Aorta (tissue), 5 donors: ENCODE measurements around the gene FMO3. TPM values are rescaled to one million over a fixed set of nuclear protein-coding genes. Genes with fewer than 3 reads are reported as not detected.

Experiments used
- ATAC-seq: fragments of 200-7000 bp; cut with Tn5 transposase; one replicate; pipeline ENCODE4 v1.9.1; 2022; ENCODE audit warnings: moderate library complexity; ENCODE audit not compliant: low FRiP score
- DNase-seq, 2 donors: peaks; one replicate each; pipeline ENCODE4 v3.0.0-alpha.2; 2020
- H3K27ac ChIP-seq, 2 donors: one replicate each; pipeline ENCODE4 v1.5.1; 2013; ENCODE audit warnings: low read length in 2 of 2, mild to moderate bottlenecking in 2 of 2, moderate library complexity in 2 of 2, control low read depth in 1 of 2, inconsistent platforms in 1 of 2, low read depth in 1 of 2
- H3K27me3 ChIP-seq, 2 donors: one replicate each; pipeline ENCODE4 v1.6.1; 2013; ENCODE audit warnings: control low read depth in 1 of 2, low read length in 1 of 2, mild to moderate bottlenecking in 1 of 2, moderate library complexity in 1 of 2; ENCODE audit not compliant: insufficient read depth in 2 of 2, control insufficient read depth in 1 of 2
- H3K36me3 ChIP-seq, 2 donors: one replicate each; pipeline ENCODE4 v1.6.1; 2013; ENCODE audit warnings: control low read depth in 1 of 2, low read length in 1 of 2, mild to moderate bottlenecking in 1 of 2; ENCODE audit not compliant: insufficient read depth in 2 of 2, control insufficient read depth in 1 of 2
- H3K4me1 ChIP-seq, 2 donors: one replicate each; pipeline ENCODE4 v1.6.1; 2013; ENCODE audit warnings: low read length in 2 of 2, control low read depth in 1 of 2, mild to moderate bottlenecking in 1 of 2, moderate library complexity in 1 of 2; ENCODE audit not compliant: insufficient read depth in 2 of 2, control insufficient read depth in 1 of 2
- H3K4me3 ChIP-seq, 2 donors: one replicate each; pipeline ENCODE4 v1.5.1; 2013; ENCODE audit warnings: low read length in 2 of 2, control low read depth in 1 of 2, mild to moderate bottlenecking in 1 of 2
- H3K9me3 ChIP-seq: one replicate; pipeline ENCODE4 v1.6.1; 2013; ENCODE audit warnings: mild to moderate bottlenecking, low read length; ENCODE audit not compliant: control insufficient read depth
- WGBS, 2 donors: extraction: QIAGEN DNeasy Blood & Tissue Kit; methylation state at CpG; one replicate each; pipeline ENCODE4 v1.1.7; 2013; 5-methylcytosine and 5-hydroxymethylcytosine counted together
- intact Hi-C, 2 donors: fragments of 100-400 bp; cut with DNase I; formaldehyde crosslinking; loops; one replicate each; pipeline versions ENCODE4 v1.14.2 to v1.15.0; 2022
- polyA plus RNA-seq, 2 donors: library from polyadenylated mRNA; stranded (reverse); fragments of 200-250 nt; gene quantifications; one replicate each; pipeline ENCODE4 v1.2.3, GENCODE V29; 2013
- total RNA-seq, 2 donors: library from RNA; stranded (reverse); fragmentation: NEBNext Ultra II Directional; extraction: Animal tissue kit (Norgen Biotek cat#: 25700); gene quantifications; one replicate each; pipeline ENCODE4 v1.2.1, GENCODE V29; 2021
- donor health status: healthy with polysubstance abuse.
- donor health status: Bipolar disorder and iron deficiency.
- donor health status: DM: no; HTN: no; CAD: no.
- donor health status: DM: no; HTN: no; CAD: no.
- donor health status: DM: yes; HTN: yes; CAD: no.

FMO3 gene
- total and polyA plus RNA-seq, 4 donors: 2.8 to 13.5 (median 6.4) TPM

- WGBS, 2 donors: 46 to 51% methylated on average over 5 of the region's 5 CpGs
- no peak for ATAC-seq
- peaks cover 0 to 1% of the 10 kb centered on the region in 2 donors for H3K36me3 ChIP-seq
- intact Hi-C loops: loop anchor here (2.0 to 5.0 kb wide), 3 partner anchors 47 to 77 kb away; partner anchors contain the start of gene FMO2 (in 1 of the 2)
- H3K4me1 ChIP-seq: peaks cover 3% of the 10 kb centered on the region in 2 donors
- H3K9me3 ChIP-seq: no peaks in the 10 kb centered on the region
- H3K4me3 ChIP-seq: no peak overlapping the region
- DNase-seq: peak in 1 of 2 donors; percentile 42
- H3K27ac ChIP-seq: peak overlapping the region; percentile 63 to 71
- no peaks in the 10 kb centered on the region for H3K27me3 ChIP-seq
Observed at GRCh38 chr1:171140401-171140800, 49.7 kb downstream of the FMO3 start.

- peaks cover 0 to 1% of the 10 kb centered on the region in 2 donors for H3K36me3 ChIP-seq
- no peak overlapping the region for H3K4me3 ChIP-seq
- no peaks in the 10 kb centered on the region for H3K27me3 ChIP-seq
- H3K9me3 ChIP-seq: no peaks in the 10 kb centered on the region
- DNase-seq (no peak), ATAC-seq (no peak)
- intact Hi-C loops: loop anchor here (2.0 to 5.0 kb wide), 3 partner anchors 46 to 76 kb away; partner anchors contain the start of gene FMO2 (in 1 of the 2)
- H3K4me1 ChIP-seq: peaks cover 3% of the 10 kb centered on the region in 2 donors
- H3K27ac ChIP-seq: peak overlapping the region; percentile 45 to 82
- WGBS, 2 donors: 9 to 14% methylated on average over 4 of the region's 4 CpGs
Observed at GRCh38 chr1:171140956-171141687, 50.4 kb downstream of the FMO3 start.

GRCh38 chr1:171141688-171142415, 51.1 kb downstream of the FMO3 start:
- Histone ChIP-seq H3K27me3 (no peaks in the 10 kb centered on the region), H3K4me3 (no peak overlapping the region), H3K9me3 (no peaks in the 10 kb centered on the region), H3K27ac (peak overlapping the region; percentile 90 to 95), H3K36me3 (peaks cover 0 to 1% of the 10 kb centered on the region in 2 donors), H3K4me1 (peaks cover 3% of the 10 kb centered on the region in 2 donors)
- peak in 1 of 2 donors; percentile 78 for DNase-seq
- 0 to 3% methylated on average over 6 of the region's 6 CpGs for WGBS, 2 donors
- intact Hi-C loops: loop anchor here (2.0 to 5.0 kb wide), 4 partner anchors 45 to 75 kb away; partner anchors contain the start of gene FMO2 (in 1 of the 2)
- ATAC-seq: peak; percentile 90

DNA sequence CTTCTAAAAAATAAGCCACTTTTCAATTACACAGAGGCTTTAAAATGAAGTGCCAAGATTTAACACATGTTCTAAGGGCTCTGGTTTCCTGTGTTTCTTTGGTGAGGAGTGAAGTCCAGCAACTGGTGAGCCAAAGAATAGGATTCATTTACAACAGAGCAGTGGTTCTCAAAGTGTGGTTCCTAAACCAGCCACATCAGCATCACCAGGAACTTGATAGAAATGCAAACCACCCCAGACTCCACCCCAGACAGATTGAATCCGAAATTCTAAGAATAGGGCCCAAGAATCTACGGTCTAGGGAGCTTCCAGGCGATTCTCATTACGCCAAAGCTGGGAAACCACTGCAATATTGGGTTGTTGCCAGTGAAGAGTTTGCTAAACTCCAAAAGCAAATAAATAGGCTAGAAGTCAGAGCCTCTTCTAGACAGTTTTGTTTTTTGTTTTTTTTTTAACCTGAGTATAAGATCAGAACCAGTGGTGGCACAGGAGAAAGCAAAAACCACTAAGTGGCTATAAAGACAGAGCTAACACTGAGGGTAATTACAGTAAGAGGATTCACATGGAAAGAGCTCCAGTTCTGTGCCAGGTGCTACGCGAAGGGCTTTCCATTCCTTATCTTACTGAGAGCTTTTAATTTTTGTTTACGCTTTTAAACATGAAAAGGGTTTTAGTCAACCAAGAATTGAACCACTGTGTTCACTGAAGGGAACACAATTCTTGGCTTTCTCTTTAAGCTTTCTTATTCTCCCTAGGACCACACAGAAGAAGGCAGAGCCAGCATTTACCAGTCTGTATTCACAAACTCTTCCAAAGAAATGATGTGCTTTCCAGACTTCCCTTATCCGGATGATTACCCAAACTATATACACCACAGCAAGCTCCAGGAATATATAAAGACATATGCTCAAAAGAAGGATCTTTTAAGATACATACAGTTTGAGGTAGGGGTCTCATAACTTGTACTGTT, 52.0 kb downstream of the FMO3 start:
- ATAC-seq: peak; percentile 72
- peak in 1 of 2 donors; percentile 39 for DNase-seq
- Histone ChIP-seq H3K27me3 (no peaks in the 10 kb centered on the region), H3K9me3 (no peaks in the 10 kb centered on the region), H3K36me3 (peaks cover 0 to 1% of the 10 kb centered on the region in 2 donors), H3K4me1 (peaks cover 3% of the 10 kb centered on the region in 2 donors), H3K27ac (peak overlapping the region; percentile 90 to 95), H3K4me3 (no peak overlapping the region)
- intact Hi-C loops: loop anchor here (2.0 to 5.0 kb wide), 3 partner anchors 45 to 75 kb away; partner anchors contain the start of gene FMO2 (in 1 of the 2)
- WGBS, 2 donors: 49 to 52% methylated on average over 8 of the region's 8 CpGs

GRCh38 chr1:171150156-171150555, 59.5 kb downstream of the FMO3 start:
- DNase-seq (no peak), ATAC-seq (no peak)
- 82 to 90% methylated on average over 1 of the region's 1 CpG for WGBS, 2 donors
- H3K27ac ChIP-seq: no peak overlapping the region
- intact Hi-C loops: no loop called here
- no peaks in the 10 kb centered on the region for H3K36me3 ChIP-seq
- no peaks in the 10 kb centered on the region for H3K9me3 ChIP-seq
- no peaks in the 10 kb centered on the region for H3K4me1 ChIP-seq
- no peaks in the 10 kb centered on the region for H3K27me3 ChIP-seq
- H3K4me3 ChIP-seq: no peak overlapping the region

DNA sequence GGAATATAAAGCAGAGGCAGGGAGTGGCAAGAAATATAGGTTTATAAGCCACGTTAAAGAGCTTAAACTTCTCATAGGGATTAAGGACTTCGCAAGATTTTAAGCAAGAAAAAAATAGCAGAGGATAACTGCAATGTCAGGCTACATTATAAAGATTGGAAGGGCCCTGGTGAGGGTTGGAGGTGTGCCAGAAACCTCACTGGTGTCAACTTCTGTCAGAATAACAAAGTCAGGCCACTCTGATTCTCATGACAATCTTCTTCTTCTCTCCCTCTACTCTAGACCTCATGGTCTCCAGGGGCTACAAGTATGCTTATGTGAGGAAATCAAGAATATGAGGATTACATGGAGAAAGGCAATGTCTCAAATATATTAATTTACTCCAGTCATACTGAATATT, 61.8 kb downstream of the FMO3 start:
- DNase-seq (no peak), ATAC-seq (no peak)
- no peaks in the 10 kb centered on the region for H3K36me3 ChIP-seq
- H3K27ac ChIP-seq: no peak overlapping the region
- H3K27me3 ChIP-seq: no peaks in the 10 kb centered on the region
- no peaks in the 10 kb centered on the region for H3K9me3 ChIP-seq
- intact Hi-C loops: no loop called here
- no peak overlapping the region for H3K4me3 ChIP-seq
- 78 to 90% methylated on average over 2 of the region's 2 CpGs for WGBS, 2 donors
- no peaks in the 10 kb centered on the region for H3K4me1 ChIP-seq

GRCh38 chr1:171155484-171155883, 64.8 kb downstream of the FMO3 start:
- intact Hi-C loops: no loop called here
- DNase-seq (no peak), ATAC-seq (no peak)
- no peak overlapping the region for H3K4me3 ChIP-seq
- no peaks in the 10 kb centered on the region for H3K27me3 ChIP-seq
- H3K36me3 ChIP-seq: no peaks in the 10 kb centered on the region
- H3K4me1 ChIP-seq: no peaks in the 10 kb centered on the region
- H3K27ac ChIP-seq: no peak overlapping the region
- H3K9me3 ChIP-seq: no peaks in the 10 kb centered on the region

DNA sequence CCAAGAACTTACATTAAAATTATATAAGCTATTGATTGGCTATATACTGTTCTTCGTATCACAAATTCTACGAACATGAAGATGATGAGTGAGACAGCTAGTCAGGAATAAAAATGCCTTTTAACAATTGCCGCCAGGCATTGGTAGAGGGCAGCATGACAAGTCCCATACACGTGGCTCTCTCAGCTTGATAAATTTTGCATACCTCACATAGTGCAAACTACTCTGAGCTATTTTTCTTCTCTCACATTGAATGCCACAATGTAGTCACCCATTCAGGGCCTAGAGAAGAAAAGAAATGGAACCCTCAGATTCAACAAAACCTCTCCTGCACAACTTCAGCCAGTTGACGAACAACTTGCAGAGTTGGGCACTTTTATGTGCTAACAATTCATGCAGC, 67.4 kb downstream of the FMO3 start:
- no peaks in the 10 kb centered on the region for H3K9me3 ChIP-seq
- intact Hi-C loops: no loop called here
- no peak overlapping the region for H3K27ac ChIP-seq
- DNase-seq: no peak
- no peaks in the 10 kb centered on the region for H3K27me3 ChIP-seq
- 55 to 70% methylated on average over 5 of the region's 5 CpGs for WGBS, 2 donors
- no peak overlapping the region for H3K4me3 ChIP-seq
- ATAC-seq: no peak
- H3K36me3 ChIP-seq: no peaks in the 10 kb centered on the region
- no peaks in the 10 kb centered on the region for H3K4me1 ChIP-seq
